Right cardiac atrium (tissue), 5 donors: Measurements from ENCODE around the gene INPP4B. TPM values are rescaled to one million over a fixed set of nuclear protein-coding genes. Genes with fewer than 3 reads are reported as not detected.

Experiments
- ATAC-seq, 2 donors: fragments of 200-7000 bp; cut with Tn5 transposase; one replicate each; pipeline versions ENCODE4 v1.8.0 to v1.9.1; 2020; ENCODE audit warnings: moderate library complexity in 2 of 2, mild to moderate bottlenecking in 1 of 2
- DNase-seq, 3 donors: peaks; one replicate each; pipeline ENCODE4 v3.0.0-alpha.2; 2020
- H3K27ac ChIP-seq: one replicate; pipeline ENCODE4 v1.5.1; 2013; ENCODE audit warnings: mild to moderate bottlenecking, low read length, control low read depth, moderate library complexity
- H3K27me3 ChIP-seq: one replicate; pipeline ENCODE4 v1.6.1; 2013; ENCODE audit not compliant: control insufficient read depth, insufficient read depth
- H3K4me1 ChIP-seq: one replicate; pipeline ENCODE4 v1.6.1; 2013; ENCODE audit warnings: low read length; ENCODE audit not compliant: control insufficient read depth, insufficient read depth
- H3K4me3 ChIP-seq: one replicate; pipeline ENCODE4 v1.5.1; 2013; ENCODE audit warnings: low read length, control low read depth
- H3K9me3 ChIP-seq: one replicate; pipeline ENCODE4 v1.6.1; 2013; ENCODE audit warnings: low read length; ENCODE audit not compliant: control insufficient read depth
- WGBS: extraction: QIAGEN DNeasy Blood & Tissue Kit; methylation state at CpG from one replicate; pipeline ENCODE4 v1.1.7; 2013; 5-methylcytosine and 5-hydroxymethylcytosine counted together
- intact Hi-C, 4 donors: fragments of 100-400 bp; cut with DNase I; formaldehyde crosslinking; loops; one replicate each; pipeline versions ENCODE4 v1.11.0 to v1.14.0; 2022 to 2023
- polyA plus RNA-seq: library from polyadenylated mRNA; stranded (reverse); fragments of 200-250 nt; gene quantifications from one replicate; pipeline ENCODE4 v1.2.3, GENCODE V29; 2013
- total RNA-seq, 4 donors: library from RNA; stranded (reverse); fragmentation: NEBNext Ultra II Directional; extraction: Animal tissue kit (Norgen Biotek cat#: 25700); gene quantifications; one replicate each; pipeline ENCODE4 v1.2.1, GENCODE V29; 2021
- donor health status: healthy with polysubstance abuse.
- donor health status: DM: no; HTN: yes; CAD: no.
- donor health status: DM: no; HTN: no; CAD: no.
- donor health status: DM: no; HTN: yes; CAD: no; lungs with severe emphysema.
- donor health status: DM: yes; HTN: yes; CAD: no.

INPP4B gene
- total and polyA plus RNA-seq, 5 donors, result 2.9 to 13.2 (median 7.0) TPM

- DNase-seq, result no peak
- Histone ChIP-seq H3K4me3 (no peak overlapping the region), H3K27me3 (no peaks in the 10 kb centered on the region), H3K9me3 (no peaks in the 10 kb centered on the region), H3K4me1 (no peaks in the 10 kb centered on the region), H3K27ac (no peak overlapping the region)
- no peak for ATAC-seq
- intact Hi-C loops, result no loop called here
- WGBS, result 82% methylated on average over 1 of the region's 1 CpG
Observed at GRCh38 chr4:142556048-142556447, 290.1 kb downstream of the INPP4B start.

DNA sequence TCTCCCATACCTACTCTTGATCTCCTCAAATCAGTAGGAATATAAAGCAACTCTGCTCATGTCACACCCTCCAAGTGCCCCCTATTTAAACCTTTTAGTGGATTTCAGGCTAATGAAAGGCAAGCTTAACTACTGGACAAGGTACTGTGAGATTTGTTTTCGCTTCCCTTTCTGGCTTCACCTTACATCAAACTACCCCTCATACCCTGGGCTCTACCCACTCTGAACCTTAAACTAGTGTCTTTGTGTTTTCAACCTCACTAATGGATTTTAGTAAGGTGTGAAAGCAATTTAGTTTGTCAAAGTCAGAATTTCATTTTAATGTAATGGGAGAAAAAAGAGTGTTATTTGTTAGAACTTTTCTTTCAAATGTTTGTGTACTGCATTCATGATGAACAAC, 291.7 kb downstream of the INPP4B start:
- H3K27ac ChIP-seq, result no peak overlapping the region
- no peaks in the 10 kb centered on the region for H3K9me3 ChIP-seq
- no peaks in the 10 kb centered on the region for H3K27me3 ChIP-seq
- H3K4me1 ChIP-seq, result no peaks in the 10 kb centered on the region
- intact Hi-C loops, result no loop called here
- DNase-seq (no peak), ATAC-seq (no peak)
- 89% methylated on average over 1 of the region's 1 CpG for WGBS
- no peak overlapping the region for H3K4me3 ChIP-seq

DNA sequence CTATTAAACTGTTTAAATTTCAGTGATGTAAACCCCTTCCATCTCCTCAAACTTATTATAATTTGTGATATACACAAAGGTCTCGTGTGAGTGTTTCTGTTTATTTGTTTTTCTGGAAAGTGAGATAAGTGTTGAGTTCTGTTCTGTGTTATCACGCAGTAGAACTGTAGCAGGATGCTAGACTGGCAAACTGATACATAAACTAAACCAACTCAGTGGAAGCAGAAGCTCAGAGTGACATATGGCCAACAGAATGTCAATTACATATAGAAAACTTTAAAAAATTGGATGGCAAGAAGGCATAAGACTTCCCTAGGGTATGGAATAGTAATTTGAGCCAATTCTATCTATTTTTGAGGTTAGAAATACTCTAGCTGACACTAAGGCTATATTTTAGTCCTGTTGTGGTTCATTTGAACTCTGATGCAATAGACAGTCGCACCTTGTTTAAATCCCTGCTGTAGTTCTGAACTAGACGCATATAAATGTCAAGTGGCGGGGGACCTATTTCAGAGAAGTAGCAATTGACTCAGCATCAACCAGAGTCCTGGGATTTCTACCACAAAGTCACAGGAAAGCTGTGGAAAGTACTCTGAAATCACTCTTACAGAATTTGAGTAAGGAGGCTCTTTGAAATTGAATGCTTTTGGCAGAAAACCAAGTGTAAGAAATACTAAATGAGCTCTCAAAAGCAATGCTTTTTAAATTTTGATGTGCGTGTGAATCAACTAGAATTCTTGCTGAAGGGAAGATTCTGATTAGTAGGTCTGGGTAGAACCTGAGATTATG, 294.4 kb downstream of the INPP4B start:
- no peak overlapping the region for H3K4me3 ChIP-seq
- no peak for DNase-seq
- ATAC-seq, result no peak
- H3K9me3 ChIP-seq, result no peaks in the 10 kb centered on the region
- H3K27ac ChIP-seq, result no peak overlapping the region
- H3K27me3 ChIP-seq, result no peaks in the 10 kb centered on the region
- no peaks in the 10 kb centered on the region for H3K4me1 ChIP-seq
- WGBS, result 79% methylated on average over 6 of the region's 6 CpGs
- intact Hi-C loops, result no loop called here

DNA sequence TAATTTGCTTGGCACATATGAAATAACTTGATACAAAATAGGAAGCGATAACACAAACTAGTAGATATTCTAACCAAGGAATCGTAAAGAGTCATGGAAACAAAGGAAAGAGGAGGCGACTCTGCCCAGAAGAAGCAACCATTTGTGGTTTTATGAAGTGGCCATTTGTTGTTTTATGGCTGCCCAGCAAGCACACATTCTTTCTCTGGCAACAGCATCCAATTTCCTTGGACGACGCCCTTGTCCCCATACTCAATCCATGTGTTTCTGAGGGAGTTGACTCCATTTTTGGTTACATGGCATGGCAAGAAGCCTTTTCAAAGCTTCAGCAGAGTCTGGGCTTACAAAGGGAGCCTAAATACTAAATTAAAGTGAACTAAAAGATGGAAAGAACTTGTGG, 295.1 kb downstream of the INPP4B start:
- H3K4me1 ChIP-seq, result no peaks in the 10 kb centered on the region
- no peak for DNase-seq
- no peaks in the 10 kb centered on the region for H3K9me3 ChIP-seq
- intact Hi-C loops, result no loop called here
- no peak for ATAC-seq
- no peak overlapping the region for H3K27ac ChIP-seq
- 78% methylated on average over 5 of the region's 5 CpGs for WGBS
- H3K4me3 ChIP-seq, result no peak overlapping the region
- no peaks in the 10 kb centered on the region for H3K27me3 ChIP-seq

DNA sequence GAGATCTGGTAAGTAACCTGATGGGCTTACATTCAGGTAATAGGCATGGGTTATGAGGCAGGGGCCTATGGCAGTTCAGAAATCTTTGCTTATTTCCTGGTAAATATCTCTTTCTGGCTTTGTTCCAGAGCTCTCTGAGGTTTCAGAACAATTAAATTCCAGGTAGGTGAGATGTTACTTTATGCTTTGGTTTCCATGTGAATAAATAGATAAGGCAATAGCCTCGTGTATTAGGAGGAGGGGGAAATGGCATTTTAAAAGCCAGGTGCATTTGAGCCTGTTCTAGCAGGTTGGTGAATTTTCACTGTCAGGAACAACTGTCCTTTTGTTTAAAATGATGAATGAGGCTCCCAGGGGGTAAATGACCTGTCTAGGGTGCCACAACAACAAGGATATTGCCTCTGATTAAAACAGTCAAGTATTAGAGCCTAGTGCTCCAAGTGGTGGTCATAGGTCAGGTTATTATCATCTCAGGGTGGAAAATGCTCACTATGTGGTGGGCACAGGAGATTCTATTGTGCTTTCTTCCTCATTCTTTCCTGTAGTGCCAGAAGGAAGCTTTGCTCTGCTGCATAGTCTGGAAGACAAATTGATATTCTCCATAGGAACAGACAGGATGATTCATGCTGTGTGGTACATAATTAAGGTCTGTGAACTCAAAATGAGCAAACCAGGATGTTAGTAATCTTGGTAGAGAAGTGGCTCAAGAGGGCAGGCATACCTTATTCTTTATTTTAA, 296.2 kb downstream of the INPP4B start:
- ATAC-seq (no peak), DNase-seq (no peak)
- Histone ChIP-seq H3K4me3 (no peak overlapping the region), H3K27ac (no peak overlapping the region), H3K9me3 (no peaks in the 10 kb centered on the region), H3K4me1 (no peaks in the 10 kb centered on the region), H3K27me3 (no peaks in the 10 kb centered on the region)
- intact Hi-C loops, result no loop called here
- WGBS, result 37% methylated on average over 1 of the region's 1 CpG

DNA sequence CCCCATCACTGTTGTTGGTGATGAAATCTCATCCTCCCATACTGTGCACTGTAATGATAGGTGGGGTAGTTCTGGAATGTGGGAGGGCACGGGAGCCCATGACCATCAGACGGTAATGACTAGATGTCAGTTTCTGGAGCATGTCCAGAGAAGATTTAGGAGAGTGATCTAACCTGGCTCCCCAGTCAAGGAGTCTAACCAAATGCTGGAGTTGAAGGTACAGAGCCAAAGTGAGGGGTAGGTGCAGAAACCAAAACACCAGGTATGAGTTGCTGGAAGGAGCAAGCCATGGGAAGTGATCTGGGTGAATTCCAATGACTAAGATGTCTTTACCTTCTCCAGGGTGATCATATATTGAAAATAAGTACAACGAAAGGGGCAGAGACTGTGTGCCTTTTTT, 296.9 kb downstream of the INPP4B start:
- no peak for ATAC-seq
- Histone ChIP-seq H3K27ac (no peak overlapping the region), H3K4me3 (no peak overlapping the region), H3K27me3 (no peaks in the 10 kb centered on the region), H3K4me1 (no peaks in the 10 kb centered on the region), H3K9me3 (no peaks in the 10 kb centered on the region)
- WGBS, result 86% methylated on average over 3 of the region's 3 CpGs
- no peak for DNase-seq
- intact Hi-C loops, result no loop called here

- no peaks in the 10 kb centered on the region for H3K27me3 ChIP-seq
- no peak for ATAC-seq
- H3K27ac ChIP-seq, result no peak overlapping the region
- no peak overlapping the region for H3K4me3 ChIP-seq
- H3K4me1 ChIP-seq, result no peaks in the 10 kb centered on the region
- intact Hi-C loops, result no loop called here
- DNase-seq, result no peak
- no peaks in the 10 kb centered on the region for H3K9me3 ChIP-seq
- 0% methylated on average over 1 of the region's 1 CpG for WGBS
Observed at GRCh38 chr4:142548491-142548890, 297.6 kb downstream of the INPP4B start.

DNA sequence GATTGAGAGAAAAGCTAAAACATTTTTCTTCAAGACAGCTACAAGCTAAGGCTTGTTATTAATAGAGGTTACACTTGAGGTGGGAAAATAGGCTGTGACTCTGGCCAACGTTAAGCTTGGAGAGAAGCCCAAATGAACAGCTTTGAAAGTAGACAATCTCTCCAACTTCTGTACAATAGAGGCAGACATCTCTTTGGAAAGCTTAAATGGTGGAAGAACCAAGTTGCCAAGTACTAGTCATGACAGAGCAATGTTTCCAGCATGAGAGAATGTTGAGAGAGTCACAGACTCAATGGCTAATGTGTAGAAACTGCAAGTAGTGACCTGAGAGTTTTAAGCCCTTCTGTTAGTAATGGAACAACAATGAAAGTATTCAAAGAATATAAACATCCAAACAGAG, 298.1 kb downstream of the INPP4B start:
- DNase-seq (no peak), ATAC-seq (peak in 1 of 2 donors; percentile 24)
- Histone ChIP-seq H3K27ac (no peak overlapping the region), H3K4me3 (no peak overlapping the region), H3K4me1 (no peaks in the 10 kb centered on the region), H3K27me3 (no peaks in the 10 kb centered on the region), H3K9me3 (no peaks in the 10 kb centered on the region)
- intact Hi-C loops, result no loop called here
- 15% methylated on average over 1 of the region's 1 CpG for WGBS

- no peak overlapping the region for H3K4me3 ChIP-seq
- no peaks in the 10 kb centered on the region for H3K9me3 ChIP-seq
- intact Hi-C loops, result no loop called here
- H3K27ac ChIP-seq, result no peak overlapping the region
- WGBS, result 93% methylated on average over 3 of the region's 3 CpGs
- DNase-seq (no peak), ATAC-seq (no peak)
- H3K4me1 ChIP-seq, result no peaks in the 10 kb centered on the region
- no peaks in the 10 kb centered on the region for H3K27me3 ChIP-seq
Observed at GRCh38 chr4:142544594-142544993, 301.5 kb downstream of the INPP4B start.

DNA sequence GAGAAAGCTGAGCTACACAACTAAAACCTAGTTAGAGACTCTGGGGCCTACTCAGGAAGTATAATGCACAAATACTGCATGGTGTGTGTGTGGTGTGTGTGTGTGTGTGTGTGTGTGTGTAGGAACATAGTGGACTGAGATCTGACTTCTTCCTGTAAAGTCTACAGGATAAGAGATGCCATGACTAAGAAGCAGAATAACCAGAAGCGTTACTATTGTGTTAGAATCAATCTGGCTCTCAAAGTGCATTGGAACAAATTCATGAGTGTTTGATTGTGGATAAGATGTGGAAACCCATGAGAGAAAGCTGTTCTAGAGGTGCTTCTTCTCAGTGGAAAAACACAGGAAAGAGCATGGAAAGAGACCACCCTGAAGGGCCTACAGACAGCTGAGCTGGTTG, 302.1 kb downstream of the INPP4B start:
- WGBS, result 93% methylated on average over 1 of the region's 1 CpG
- ATAC-seq, result no peak

DNA sequence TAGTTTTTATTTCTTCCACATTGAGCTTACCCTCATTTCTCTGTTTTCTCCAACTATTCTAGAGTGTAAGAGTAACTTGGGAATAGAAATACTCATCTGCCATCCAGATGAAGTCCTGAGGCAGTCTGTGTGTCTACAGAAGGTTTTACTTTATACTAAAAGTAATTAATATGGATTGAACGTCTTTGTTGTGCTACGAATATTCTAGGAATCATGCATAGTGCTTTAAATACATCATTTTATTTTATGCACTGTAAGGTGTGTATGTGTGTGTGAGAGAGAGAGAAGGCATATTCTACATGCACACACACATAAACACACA, 305.7 kb downstream of the INPP4B start:
- H3K27ac ChIP-seq, result no peak overlapping the region
- WGBS, result 90% methylated on average over 2 of the region's 2 CpGs
- H3K4me1 ChIP-seq, result no peaks in the 10 kb centered on the region
- ATAC-seq (no peak), DNase-seq (no peak)
- intact Hi-C loops, result no loop called here
- H3K27me3 ChIP-seq, result no peaks in the 10 kb centered on the region
- no peak overlapping the region for H3K4me3 ChIP-seq
- no peaks in the 10 kb centered on the region for H3K9me3 ChIP-seq

More for the DNA sequence above, 302.1 kb downstream of the INPP4B start:
- H3K4me3 ChIP-seq, result no peak overlapping the region
- no peaks in the 10 kb centered on the region for H3K27me3 ChIP-seq
- H3K27ac ChIP-seq, result no peak overlapping the region
- intact Hi-C loops, result no loop called here
- DNase-seq, result no peak
- no peaks in the 10 kb centered on the region for H3K9me3 ChIP-seq
- no peaks in the 10 kb centered on the region for H3K4me1 ChIP-seq
